GM23338 (cell line): ENCODE results near the gene HNRNPF. TPM values are rescaled to one million over a fixed set of nuclear protein-coding genes. Genes with fewer than 3 reads are reported as not detected.

Experiments used
- ATAC-seq: fragments of 200-7000 bp; cut with Tn5 transposase; 3 replicates; pipeline ENCODE4 v1.9.1; 2020
- DNase-seq: peaks from one replicate; pipeline ENCODE4 v3.0.0-alpha.2; 2015; ENCODE audit warnings: low spot score
- H2AFZ ChIP-seq: fragments of 200-600 bp; sonication (generic); 2 replicates; pipeline ENCODE4 v1.8.0; 2016; ENCODE audit warnings: antibody characterized with exemption, mild to moderate bottlenecking, moderate library complexity
- H3F3A ChIP-seq: fragments of 200-600 bp; sonication (generic); replicated peaks from 2 replicates; pipeline ENCODE4 v1.8.0; 2017; ENCODE audit warnings: antibody characterized with exemption, mixed run types, low read depth
- H3K27ac ChIP-seq: fragments of 200-600 bp; sonication (generic); 2 replicates; pipeline ENCODE4 v1.6.1; 2016; ENCODE audit warnings: low read depth
- H3K27me3 ChIP-seq: fragments of 200-600 bp; sonication (generic); 2 replicates; pipeline ENCODE4 v1.8.0; 2016; ENCODE audit warnings: mild to moderate bottlenecking, mixed run types, moderate library complexity; ENCODE audit not compliant: insufficient read depth
- H3K36me3 ChIP-seq: fragments of 200-600 bp; sonication (generic); 2 replicates; pipeline ENCODE4 v1.8.0; 2016; ENCODE audit warnings: mild to moderate bottlenecking; ENCODE audit not compliant: insufficient read depth
- H3K4me1 ChIP-seq: fragments of 200-600 bp; sonication (generic); 2 replicates; pipeline ENCODE4 v1.8.0; 2016; ENCODE audit warnings: mild to moderate bottlenecking, moderate library complexity; ENCODE audit not compliant: insufficient read depth
- H3K4me2 ChIP-seq: fragments of 200-600 bp; sonication (generic); 2 replicates; pipeline ENCODE4 v1.7.1; 2017; ENCODE audit warnings: mixed run types
- H3K4me3 ChIP-seq: fragments of 200-600 bp; sonication (generic); 2 replicates; pipeline ENCODE4 v1.6.1; 2016; ENCODE audit warnings: mixed run types
- H3K79me2 ChIP-seq: fragments of 200-600 bp; sonication (generic); replicated peaks from 2 replicates; pipeline ENCODE4 v1.8.0; 2017; ENCODE audit warnings: mild to moderate bottlenecking; ENCODE audit not compliant: insufficient read depth
- H3K9me2 ChIP-seq: fragments of 200-600 bp; sonication (generic); 2 replicates; pipeline ENCODE4 v1.8.0; 2017; ENCODE audit not compliant: insufficient read depth
- H4K20me1 ChIP-seq: fragments of 200-600 bp; sonication (generic); replicated peaks from 2 replicates; pipeline ENCODE4 v1.8.0; 2017; ENCODE audit warnings: mild to moderate bottlenecking; ENCODE audit not compliant: insufficient read depth
- H3K27ac Mint-ChIP-seq: 2 replicates; pipeline ENCODE4 v1.8.0; 2020; ENCODE audit warnings: inconsistent platforms, mild to moderate bottlenecking, moderate library complexity, mixed read lengths
- H3K27me3 Mint-ChIP-seq: 3 replicates; pipeline ENCODE4 v1.8.0; 2022; ENCODE audit warnings: low read depth, mild to moderate bottlenecking, moderate library complexity, mixed read lengths, inconsistent platforms; ENCODE audit not compliant: insufficient read depth, poor library complexity
- H3K36me3 Mint-ChIP-seq: 3 replicates; pipeline ENCODE4 v1.8.0; 2021; ENCODE audit warnings: low read depth, mild to moderate bottlenecking, inconsistent platforms, moderate library complexity, mixed read lengths
- H3K4me1 Mint-ChIP-seq: 3 replicates; pipeline ENCODE4 v1.8.0; 2020; ENCODE audit warnings: mild to moderate bottlenecking, inconsistent platforms, mixed read lengths
- H3K4me3 Mint-ChIP-seq: 3 replicates; pipeline ENCODE4 v1.8.0; 2021; ENCODE audit warnings: moderate library complexity, mild to moderate bottlenecking, inconsistent platforms, mixed read lengths
- H3K9me3 Mint-ChIP-seq: 3 replicates; pipeline ENCODE4 v1.8.0; 2020; ENCODE audit warnings: moderate library complexity, mild to moderate bottlenecking, inconsistent platforms, mixed read lengths
- EZH2 ChIP-seq: fragments of 200-600 bp; sonication (generic); IDR thresholded peaks from one replicate; pipeline ENCODE4 v1.8.0; 2017; ENCODE audit warnings: antibody characterized with exemption, mild to moderate bottlenecking, low read depth; ENCODE audit not compliant: unreplicated experiment
- EZH2phosphoT487 ChIP-seq: fragments of 200-600 bp; sonication (generic); IDR thresholded peaks from one replicate; pipeline ENCODE4 v1.8.1; 2018; ENCODE audit warnings: antibody characterized with exemption; ENCODE audit not compliant: unreplicated experiment
- JUNB ChIP-seq: IDR thresholded peaks from one replicate; pipeline ENCODE4 v1.6.1; 2016; ENCODE audit warnings: antibody characterized with exemption; ENCODE audit not compliant: unreplicated experiment
- POLR2AphosphoS5 ChIP-seq: IDR thresholded peaks from 2 replicates; pipeline ENCODE4 v1.6.1; 2016; ENCODE audit warnings: antibody characterized with exemption, low read depth
- STAT1 ChIP-seq: IDR thresholded peaks from one replicate; pipeline ENCODE4 v1.6.1; 2016; ENCODE audit warnings: antibody characterized with exemption; ENCODE audit not compliant: unreplicated experiment
- ZNF114 ChIP-seq: fragments of 250-450 bp; sonication (Bioruptor Pico); IDR thresholded peaks from 2 replicates; pipeline ENCODE4 v1.5.0; 2020; ENCODE audit warnings: mild to moderate bottlenecking, moderate library complexity
- polyA plus RNA-seq: library from polyadenylated mRNA; unstranded; fragments of >200 nt; fragmentation: Nextera tagmentation; extraction: Ambion mirVana; gene quantifications from 2 replicates; pipeline ENCODE4 v1.2.1, GENCODE V29; 2016
- total RNA-seq: library from RNA; depleted of rRNA; stranded (reverse); fragments of >200 nt; shearing (Covaris generic); gene quantifications from 2 replicates; pipeline ENCODE4 v1.2.3, GENCODE V29; 2014
- TF ChIP-seq, protein P1 (sequence below): fragments of 250-450 bp; sonication (Bioruptor Pico); IDR thresholded peaks from 2 replicates; pipeline ENCODE4 v1.5.0; 2020; ENCODE audit warnings: mild to moderate bottlenecking, moderate library complexity

Gene HNRNPF
- total and polyA plus RNA-seq, 2 experiments from 2014 or later, result 210 to 378 TPM

DNA sequence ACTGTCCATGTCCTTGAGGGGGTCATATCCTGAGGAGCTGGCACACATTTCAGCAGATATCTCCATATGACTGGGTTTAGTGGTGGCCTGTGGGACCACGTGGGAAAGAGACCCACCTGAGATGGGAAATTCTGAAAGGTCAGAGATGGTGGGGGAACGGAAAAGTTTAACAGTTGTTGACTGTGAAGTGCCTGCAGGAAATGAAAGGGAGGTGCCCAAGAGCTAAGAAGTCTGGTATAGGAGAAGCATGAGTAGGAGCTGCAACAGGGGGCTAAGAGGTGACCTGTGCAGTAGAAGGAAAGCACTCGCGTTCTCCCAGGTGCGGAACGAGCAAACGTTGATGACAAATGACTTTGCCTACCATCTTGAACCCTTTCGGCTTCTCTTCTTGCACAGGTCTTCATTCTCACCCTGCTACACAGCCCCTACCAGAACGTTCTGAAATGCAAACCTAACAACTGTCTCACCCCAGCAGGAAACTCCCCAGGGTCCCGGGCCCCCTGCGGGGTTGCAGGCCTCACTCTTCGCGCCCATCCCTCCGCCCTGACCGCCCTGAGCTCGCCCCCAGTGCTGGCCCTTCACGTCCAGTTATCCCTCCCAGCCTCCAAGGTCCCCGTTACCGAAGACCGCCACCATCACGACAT lies 47.3 kb downstream of the HNRNPF start (continued):
- TF ChIP-seq, protein P1, sequence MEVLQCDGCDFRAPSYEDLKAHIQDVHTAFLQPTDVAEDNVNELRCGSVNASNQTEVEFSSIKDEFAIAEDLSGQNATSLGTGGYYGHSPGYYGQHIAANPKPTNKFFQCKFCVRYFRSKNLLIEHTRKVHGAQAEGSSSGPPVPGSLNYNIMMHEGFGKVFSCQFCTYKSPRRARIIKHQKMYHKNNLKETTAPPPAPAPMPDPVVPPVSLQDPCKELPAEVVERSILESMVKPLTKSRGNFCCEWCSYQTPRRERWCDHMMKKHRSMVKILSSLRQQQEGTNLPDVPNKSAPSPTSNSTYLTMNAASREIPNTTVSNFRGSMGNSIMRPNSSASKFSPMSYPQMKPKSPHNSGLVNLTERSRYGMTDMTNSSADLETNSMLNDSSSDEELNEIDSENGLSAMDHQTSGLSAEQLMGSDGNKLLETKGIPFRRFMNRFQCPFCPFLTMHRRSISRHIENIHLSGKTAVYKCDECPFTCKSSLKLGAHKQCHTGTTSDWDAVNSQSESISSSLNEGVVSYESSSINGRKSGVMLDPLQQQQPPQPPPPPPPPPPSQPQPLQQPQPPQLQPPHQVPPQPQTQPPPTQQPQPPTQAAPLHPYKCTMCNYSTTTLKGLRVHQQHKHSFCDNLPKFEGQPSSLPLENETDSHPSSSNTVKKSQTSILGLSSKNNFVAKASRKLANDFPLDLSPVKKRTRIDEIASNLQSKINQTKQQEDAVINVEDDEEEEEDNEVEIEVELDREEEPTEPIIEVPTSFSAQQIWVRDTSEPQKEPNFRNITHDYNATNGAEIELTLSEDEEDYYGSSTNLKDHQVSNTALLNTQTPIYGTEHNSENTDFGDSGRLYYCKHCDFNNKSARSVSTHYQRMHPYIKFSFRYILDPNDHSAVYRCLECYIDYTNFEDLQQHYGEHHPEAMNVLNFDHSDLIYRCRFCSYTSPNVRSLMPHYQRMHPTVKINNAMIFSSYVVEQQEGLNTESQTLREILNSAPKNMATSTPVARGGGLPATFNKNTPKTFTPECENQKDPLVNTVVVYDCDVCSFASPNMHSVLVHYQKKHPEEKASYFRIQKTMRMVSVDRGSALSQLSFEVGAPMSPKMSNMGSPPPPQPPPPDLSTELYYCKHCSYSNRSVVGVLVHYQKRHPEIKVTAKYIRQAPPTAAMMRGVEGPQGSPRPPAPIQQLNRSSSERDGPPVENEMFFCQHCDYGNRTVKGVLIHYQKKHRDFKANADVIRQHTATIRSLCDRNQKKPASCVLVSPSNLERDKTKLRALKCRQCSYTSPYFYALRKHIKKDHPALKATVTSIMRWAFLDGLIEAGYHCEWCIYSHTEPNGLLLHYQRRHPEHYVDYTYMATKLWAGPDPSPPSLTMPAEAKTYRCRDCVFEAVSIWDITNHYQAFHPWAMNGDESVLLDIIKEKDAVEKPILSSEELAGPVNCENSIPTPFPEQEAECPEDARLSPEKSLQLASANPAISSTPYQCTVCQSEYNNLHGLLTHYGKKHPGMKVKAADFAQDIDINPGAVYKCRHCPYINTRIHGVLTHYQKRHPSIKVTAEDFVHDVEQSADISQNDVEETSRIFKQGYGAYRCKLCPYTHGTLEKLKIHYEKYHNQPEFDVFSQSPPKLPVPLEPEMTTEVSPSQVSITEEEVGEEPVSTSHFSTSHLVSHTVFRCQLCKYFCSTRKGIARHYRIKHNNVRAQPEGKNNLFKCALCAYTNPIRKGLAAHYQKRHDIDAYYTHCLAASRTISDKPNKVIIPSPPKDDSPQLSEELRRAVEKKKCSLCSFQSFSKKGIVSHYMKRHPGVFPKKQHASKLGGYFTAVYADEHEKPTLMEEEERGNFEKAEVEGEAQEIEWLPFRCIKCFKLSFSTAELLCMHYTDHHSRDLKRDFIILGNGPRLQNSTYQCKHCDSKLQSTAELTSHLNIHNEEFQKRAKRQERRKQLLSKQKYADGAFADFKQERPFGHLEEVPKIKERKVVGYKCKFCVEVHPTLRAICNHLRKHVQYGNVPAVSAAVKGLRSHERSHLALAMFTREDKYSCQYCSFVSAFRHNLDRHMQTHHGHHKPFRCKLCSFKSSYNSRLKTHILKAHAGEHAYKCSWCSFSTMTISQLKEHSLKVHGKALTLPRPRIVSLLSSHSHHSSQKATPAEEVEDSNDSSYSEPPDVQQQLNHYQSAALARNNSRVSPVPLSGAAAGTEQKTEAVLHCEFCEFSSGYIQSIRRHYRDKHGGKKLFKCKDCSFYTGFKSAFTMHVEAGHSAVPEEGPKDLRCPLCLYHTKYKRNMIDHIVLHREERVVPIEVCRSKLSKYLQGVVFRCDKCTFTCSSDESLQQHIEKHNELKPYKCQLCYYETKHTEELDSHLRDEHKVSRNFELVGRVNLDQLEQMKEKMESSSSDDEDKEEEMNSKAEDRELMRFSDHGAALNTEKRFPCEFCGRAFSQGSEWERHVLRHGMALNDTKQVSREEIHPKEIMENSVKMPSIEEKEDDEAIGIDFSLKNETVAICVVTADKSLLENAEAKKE (CRISPR knock-in tag), result no peak
- TF ChIP-seq JUNB (no peak), STAT1 (no peak), POLR2AphosphoS5 (no peak), EZH2 (no peak), EZH2phosphoT487 (no peak)

DNA sequence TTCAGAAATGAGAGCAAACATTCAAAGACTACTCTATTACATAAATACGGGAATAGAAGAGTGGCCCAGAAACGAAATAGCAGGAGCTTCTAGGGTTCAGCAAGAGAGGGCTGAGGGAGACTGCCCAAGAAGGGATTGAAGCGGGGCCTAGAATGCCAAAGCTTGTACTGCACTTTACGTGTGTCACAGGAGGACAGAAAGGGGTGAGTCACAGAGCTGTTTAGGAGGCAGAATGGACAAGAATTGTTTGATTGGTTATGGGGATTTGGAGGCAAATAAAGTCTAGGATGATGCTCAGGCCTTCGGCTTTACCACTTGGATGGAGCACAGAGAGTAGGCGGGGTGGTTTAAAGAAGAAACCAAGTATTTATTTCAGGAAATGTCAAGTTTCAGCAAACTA lies 48.9 kb downstream of the HNRNPF start:
- Histone ChIP-seq H3F3A (no peaks in the 10 kb centered on the region), H3K4me1 (no peaks in the 10 kb centered on the region), H4K20me1 (no peaks in the 10 kb centered on the region), H3K9me2 (no peaks in the 10 kb centered on the region), H3K36me3 (no peaks in the 10 kb centered on the region), H3K27ac (no peak overlapping the region), H3K79me2 (no peaks in the 10 kb centered on the region), H3K4me2 (no peak overlapping the region), H3K27me3 (no peaks in the 10 kb centered on the region), H2AFZ (no peak overlapping the region), H3K4me3 (no peak overlapping the region)
- Mint-ChIP-seq H3K36me3 (no peaks in the 10 kb centered on the region), H3K4me3 (peak overlapping the region; percentile 36), H3K4me1 (peaks cover 17% of the 10 kb centered on the region), H3K9me3 (no peaks in the 10 kb centered on the region; the same call in 1 of the 3 replicates), H3K27ac (no peak overlapping the region), H3K27me3 (peaks cover 22% of the 10 kb centered on the region)
- DNase-seq, result no peak
- TF ChIP-seq ZNF114 (CRISPR knock-in tag), result no peak
- no peak for ATAC-seq
